K562 (cell line): Measurements from ENCODE around the gene WDR35. TPM values are rescaled to one million over a fixed set of nuclear protein-coding genes. Genes with fewer than 3 reads are reported as not detected.

Experiments used
- ATAC-seq: fragments of 200-7000 bp; cut with Tn5 transposase; 3 replicates; pipeline ENCODE4 v1.9.1; 2020; ENCODE audit warnings: moderate library complexity
- BruUV-seq: library from RNA; stranded (reverse); fragments of 400-500 nt; replicated peaks from 2 replicates; lab custom pipeline; 2021; lab: Mats Ljungman, UMichigan
- CTCF ChIA-PET: fragments of 300-600 bp; formaldehyde crosslinking; extraction: SDS; loops from one replicate; lab custom pipeline; 2021; ENCODE audit warnings: low intra/inter-chr PET ratio; lab: Yijun Ruan, JAX
- POLR2A ChIA-PET: fragments of 300-600, 350-650 bp; sonication (Branson Sonifier 250); formaldehyde crosslinking; extraction: SDS; loops from one replicate; lab custom pipeline; 2021; ENCODE audit warnings: antibody characterized with exemption, inconsistent platforms; lab: Yijun Ruan, JAX
- DNase-seq, 4 experiments: peaks; one replicate each; pipeline versions ENCODE4 v3.0.0 to v3.0.0-alpha.2; 2011 to 2018; ENCODE audit warnings: low spot score in 3 of 4, mixed read lengths in 3 of 4; ENCODE audit errors: extremely low read depth in 1 of 4
- FAIRE-seq: peaks from 2 replicates; lab custom pipeline; 2011; peaks lifted over from hg19 to GRCh38; lab: Jason Lieb, UNC
- H2AFZ ChIP-seq: 2 replicates; pipeline ENCODE4 v1.6.0; 2011; ENCODE audit warnings: low read depth, low read length, control low read depth, inconsistent platforms
- H3K27ac ChIP-seq: fragments of 200-600 bp; 3 replicates; pipeline ENCODE4 v1.8.0; 2011; ENCODE audit warnings: low read depth, mild to moderate bottlenecking, control low read depth, inconsistent platforms, low read length, moderate library complexity, mixed read lengths; ENCODE audit errors: extremely low read depth
- H3K27me3 ChIP-seq, 2 experiments: fragments of 300-600 bp in 1 of 2; 2 replicates in 1 of 2; 3 replicates in 1 of 2; pipeline versions ENCODE4 v1.6.0 to v1.8.0; 2011; ENCODE audit warnings: inconsistent platforms in 2 of 2, low read length in 2 of 2, mild to moderate bottlenecking in 1 of 2, mixed read lengths in 1 of 2, moderate library complexity in 1 of 2; ENCODE audit not compliant: control insufficient read depth in 2 of 2, insufficient read depth in 2 of 2
- H3K36me3 ChIP-seq: fragments of 300-600 bp; 3 replicates; pipeline ENCODE4 v1.8.0; 2011; ENCODE audit warnings: mild to moderate bottlenecking, low read length, inconsistent platforms; ENCODE audit not compliant: control insufficient read depth, insufficient read depth
- H3K4me1 ChIP-seq, 2 experiments: fragments of 200-600 bp in 1 of 2; replicated peaks in 1 of 2; 2 replicates in 1 of 2; 3 replicates in 1 of 2; pipeline versions ENCODE4 v1.5.1 to v1.8.0; 2011; ENCODE audit warnings: inconsistent platforms in 2 of 2, low read length in 2 of 2, mild to moderate bottlenecking in 1 of 2, mixed read lengths in 1 of 2, moderate library complexity in 1 of 2; ENCODE audit not compliant: control insufficient read depth in 2 of 2, insufficient read depth in 2 of 2
- H3K4me2 ChIP-seq: 2 replicates; pipeline ENCODE4 v1.6.1; 2011; ENCODE audit warnings: low read length, control low read depth, inconsistent platforms, mixed read lengths; ENCODE audit not compliant: insufficient read depth
- H3K4me3 ChIP-seq: fragments of 200-600 bp; sonication (generic), shearing (Covaris generic); 2 replicates; pipeline ENCODE4 v1.5.1; 2016; ENCODE audit warnings: control low read depth, inconsistent platforms
- H3K79me2 ChIP-seq: fragments of 200-600 bp; 3 replicates; pipeline ENCODE4 v1.8.0; 2011; ENCODE audit warnings: low read length, inconsistent platforms; ENCODE audit not compliant: control insufficient read depth, insufficient read depth
- H3K9ac ChIP-seq, 2 experiments: 2 replicates each; pipeline versions ENCODE4 v1.6.0 to v1.6.1; 2011; ENCODE audit warnings: low read depth in 2 of 2, low read length in 2 of 2, control low read depth in 1 of 2, inconsistent platforms in 1 of 2, mild to moderate bottlenecking in 1 of 2, mixed read lengths in 1 of 2; ENCODE audit not compliant: insufficient read depth in 1 of 2
- H3K9me1 ChIP-seq: one replicate; pipeline ENCODE4 v1.6.0; 2011; ENCODE audit warnings: inconsistent platforms, mild to moderate bottlenecking, low read length, moderate library complexity; ENCODE audit not compliant: control insufficient read depth, insufficient read depth
- H3K9me3 ChIP-seq: replicated peaks from 2 replicates; pipeline ENCODE4 v1.5.1; 2011; ENCODE audit warnings: low read depth, low read length, inconsistent platforms; ENCODE audit not compliant: control insufficient read depth, insufficient read depth
- H4K20me1 ChIP-seq: replicated peaks from 2 replicates; pipeline ENCODE4 v1.6.1; 2011; ENCODE audit warnings: low read length, inconsistent platforms, mixed read lengths; ENCODE audit not compliant: control insufficient read depth, insufficient read depth
- ATF1 ChIP-seq, 2 experiments: fragments of 450-650 bp in 1 of 2; IDR thresholded peaks; 2 replicates each; pipeline ENCODE4 v1.6.1; 2016; ENCODE audit warnings: missing compliant biosample characterization in 1 of 2, missing genetic modification characterization in 1 of 2
- CSDE1 ChIP-seq, 2 experiments: fragments of 450-650 bp; IDR thresholded peaks; 2 replicates each; pipeline ENCODE4 v1.6.1; 2016; ENCODE audit warnings: mild to moderate bottlenecking in 1 of 2
- EWSR1 ChIP-seq: fragments of 450-650 bp; IDR thresholded peaks from 2 replicates; pipeline ENCODE4 v1.6.1; 2018; ENCODE audit warnings: borderline replicate concordance, mild to moderate bottlenecking, low read depth, moderate library complexity; ENCODE audit not compliant: partially characterized antibody
- FIP1L1 ChIP-seq: fragments of 200-400 bp; formaldehyde crosslinking; IDR thresholded peaks from 2 replicates; pipeline ENCODE4 v1.6.1; 2018; ENCODE audit warnings: mild to moderate bottlenecking, low read depth, low read length; ENCODE audit not compliant: poor library complexity, severe bottlenecking
- FOXA3 ChIP-seq, 2 experiments: fragments of 450-650 bp in 1 of 2; sonication (generic) in 1 of 2; formaldehyde crosslinking; IDR thresholded peaks in 1 of 2; conservative IDR thresholded peaks in 1 of 2; 2 replicates each; pipeline versions ENCODE4 v1.4.0 to v1.8.0; 2020 to 2022; ENCODE audit warnings: mild to moderate bottlenecking in 2 of 2, missing genetic modification reagents in 1 of 2
- HDAC6 ChIP-seq: IDR thresholded peaks from 2 replicates; pipeline ENCODE4 v1.6.1; 2012; ENCODE audit warnings: low read depth, mild to moderate bottlenecking, control low read depth, inconsistent platforms, low read length, moderate library complexity
- SIX5 ChIP-seq, 2 experiments: IDR thresholded peaks; 2 replicates each; pipeline ENCODE4 v1.6.1; 2011; ENCODE audit warnings: low read length in 2 of 2, borderline replicate concordance in 1 of 2, low read depth in 1 of 2, mild to moderate bottlenecking in 1 of 2, moderate library complexity in 1 of 2; ENCODE audit not compliant: insufficient read depth in 1 of 2
- TRIM24 ChIP-seq, 2 experiments: fragments of 450-650 bp; IDR thresholded peaks; 2 replicates each; pipeline ENCODE4 v1.6.1; 2016
- ZNF311 ChIP-seq: fragments of 250-450 bp; sonication (Bioruptor Pico); IDR thresholded peaks from 2 replicates; pipeline ENCODE4 v1.4.0; 2020; ENCODE audit warnings: mild to moderate bottlenecking, moderate library complexity
- WGBS: fragments of 100-300 bp; shearing (Covaris generic); methylation state at CpG from one replicate; pipeline ENCODE4 v1.1.6; 2016; ENCODE audit warnings: low coverage, mixed read lengths; ENCODE audit not compliant: insufficient coverage; ENCODE audit errors: missing lambda C conversion rate; 5-methylcytosine and 5-hydroxymethylcytosine counted together
- in situ Hi-C: fragments of 300-500 bp; cut with MboI; formaldehyde crosslinking; loops from 4 replicates; pipeline ENCODE4 v1.15.0; 2018; ENCODE audit warnings: inconsistent platforms, mixed read lengths
- intact Hi-C: fragments of 100-400 bp; cut with micrococcal nuclease; formaldehyde crosslinking; loops from 2 replicates; pipeline ENCODE4 v1.14.2; 2022
- polyA plus RNA-seq, 8 experiments: library from polyadenylated mRNA; depleted of rRNA in 4 of 8; stranded (reverse) in 5 of 8; unstranded in 3 of 8; fragments of >200 nt; fragmentation: Nextera tagmentation in 2 of 8; fragmentation: Illumina TruSeq in 1 of 8; extraction: Ambion mirVana in 2 of 8; extraction: Trizol in 1 of 8; gene quantifications; 2 replicates each; pipeline versions ENCODE4 v1.2.1 to v1.2.3, GENCODE V29; 2011 to 2014; ENCODE audit warnings: inconsistent platforms in 1 of 8, missing spikeins in 1 of 8
- total RNA-seq, 7 experiments: library from RNA; depleted of rRNA in 6 of 7; stranded (reverse); fragments of >200 nt in 6 of 7; fragmentation: Illumina TruSeq in 2 of 7; extraction: Trizol in 2 of 7; gene quantifications; 2 replicates each; pipeline versions ENCODE4 v1.2.1 to v1.2.3, GENCODE V29; 2011 to 2021; ENCODE audit warnings: low replicate concordance in 1 of 7
- TF ChIP-seq, protein P1 (sequence below), 2 experiments: fragments of 450-650 bp; formaldehyde crosslinking in 1 of 2; IDR thresholded peaks; 2 replicates each; pipeline versions ENCODE4 v1.4.0 to v1.6.1; 2014 to 2020; ENCODE audit warnings: mild to moderate bottlenecking in 2 of 2, borderline replicate concordance in 1 of 2, low read depth in 1 of 2
- TF ChIP-seq, protein P2 (sequence below): fragments of 250-450 bp; sonication (Bioruptor Pico); IDR thresholded peaks from 2 replicates; pipeline ENCODE4 v1.4.0; 2020

The WDR35 gene
- total and polyA plus RNA-seq, 9 of the 15 experiments (the other 6 are each of a cell fraction or from before 2014, with no cell fraction given), result 3.3 to 13.1 (median 8.0) TPM

- intact Hi-C loops (no loop called here), in situ Hi-C loops (no loop called here)
- ChIA-PET POLR2A (interaction anchor here (0.6 kb wide), 2 partner anchors 32 to 364 kb away, joined by 3 to 4 read pairs; no protein-coding TSS in a partner anchor), CTCF (interaction anchor here (0.6 kb wide), 1 partner anchor 617 kb away, joined by 3 read pairs; no protein-coding TSS in a partner anchor)
- 46% methylated on average over 15 of the region's 15 CpGs for WGBS
- ATAC-seq (no peak), FAIRE-seq (no peak), DNase-seq (no peak)
- H3K27ac ChIP-seq, result no peak overlapping the region
- peaks cover 19 to 37% of the 10 kb centered on the region in 2 experiments for H3K27me3 ChIP-seq
- H3K36me3 ChIP-seq, result no peaks in the 10 kb centered on the region
- BruUV-seq, result no TSS peak
- H3K9me3 ChIP-seq, result 0 out of 2 replicates have a peak, but pooled peaks cover 2% of the 10 kb centered on the region
- H4K20me1 ChIP-seq, result no peaks in the 10 kb centered on the region
- no peak overlapping the region for H3K4me3 ChIP-seq
- no peaks in the 10 kb centered on the region for H3K9me1 ChIP-seq
- H3K4me2 ChIP-seq, result peak overlapping the region; percentile 13; the same call in 1 of the 2 replicates
- no peak overlapping the region for H3K9ac ChIP-seq
- H3K79me2 ChIP-seq, result no peaks in the 10 kb centered on the region
- peak overlapping the region; percentile 52; the same call in 1 of the 2 replicates for H2AFZ ChIP-seq
- peaks cover 0 to 11% of the 10 kb centered on the region in 2 experiments; a peak in 2 of 5 replicates for H3K4me1 ChIP-seq
- TF ChIP-seq SIX5 (IDR thresholded peaks at IDR 0.05; ENCODE audit: borderline replicate concordance in 1 of 2, insufficient read depth in 1 of 2, low read depth in 1 of 2, low read length in 2 of 2) (no peak), ATF1 (CRISPR knock-in tag; IDR thresholded peaks at IDR 0.05) (no peak), ATF1 (tag; IDR thresholded peaks at IDR 0.05) (no peak), TRIM24 (IDR thresholded peaks at IDR 0.05) (no peak), EWSR1 (no peak), FIP1L1 (no peak), HDAC6 (no peak), FOXA3 (CRISPR knock-in tag; conservative IDR thresholded peaks at IDR 0.05 in 1 of 2, IDR thresholded peaks at IDR 0.05 in 1 of 2) (no peak), ZNF311 (CRISPR knock-in tag) (no peak), CSDE1 (IDR thresholded peaks at IDR 0.05) (no peak)
- TF ChIP-seq, protein P1, sequence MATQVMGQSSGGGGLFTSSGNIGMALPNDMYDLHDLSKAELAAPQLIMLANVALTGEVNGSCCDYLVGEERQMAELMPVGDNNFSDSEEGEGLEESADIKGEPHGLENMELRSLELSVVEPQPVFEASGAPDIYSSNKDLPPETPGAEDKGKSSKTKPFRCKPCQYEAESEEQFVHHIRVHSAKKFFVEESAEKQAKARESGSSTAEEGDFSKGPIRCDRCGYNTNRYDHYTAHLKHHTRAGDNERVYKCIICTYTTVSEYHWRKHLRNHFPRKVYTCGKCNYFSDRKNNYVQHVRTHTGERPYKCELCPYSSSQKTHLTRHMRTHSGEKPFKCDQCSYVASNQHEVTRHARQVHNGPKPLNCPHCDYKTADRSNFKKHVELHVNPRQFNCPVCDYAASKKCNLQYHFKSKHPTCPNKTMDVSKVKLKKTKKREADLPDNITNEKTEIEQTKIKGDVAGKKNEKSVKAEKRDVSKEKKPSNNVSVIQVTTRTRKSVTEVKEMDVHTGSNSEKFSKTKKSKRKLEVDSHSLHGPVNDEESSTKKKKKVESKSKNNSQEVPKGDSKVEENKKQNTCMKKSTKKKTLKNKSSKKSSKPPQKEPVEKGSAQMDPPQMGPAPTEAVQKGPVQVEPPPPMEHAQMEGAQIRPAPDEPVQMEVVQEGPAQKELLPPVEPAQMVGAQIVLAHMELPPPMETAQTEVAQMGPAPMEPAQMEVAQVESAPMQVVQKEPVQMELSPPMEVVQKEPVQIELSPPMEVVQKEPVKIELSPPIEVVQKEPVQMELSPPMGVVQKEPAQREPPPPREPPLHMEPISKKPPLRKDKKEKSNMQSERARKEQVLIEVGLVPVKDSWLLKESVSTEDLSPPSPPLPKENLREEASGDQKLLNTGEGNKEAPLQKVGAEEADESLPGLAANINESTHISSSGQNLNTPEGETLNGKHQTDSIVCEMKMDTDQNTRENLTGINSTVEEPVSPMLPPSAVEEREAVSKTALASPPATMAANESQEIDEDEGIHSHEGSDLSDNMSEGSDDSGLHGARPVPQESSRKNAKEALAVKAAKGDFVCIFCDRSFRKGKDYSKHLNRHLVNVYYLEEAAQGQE (IDR thresholded peaks at IDR 0.05; ENCODE audit: borderline replicate concordance), result no peak
- TF ChIP-seq, protein P1 (CRISPR knock-in tag; IDR thresholded peaks at IDR 0.05; ENCODE audit: low read depth), result no peak
- TF ChIP-seq, protein P2, sequence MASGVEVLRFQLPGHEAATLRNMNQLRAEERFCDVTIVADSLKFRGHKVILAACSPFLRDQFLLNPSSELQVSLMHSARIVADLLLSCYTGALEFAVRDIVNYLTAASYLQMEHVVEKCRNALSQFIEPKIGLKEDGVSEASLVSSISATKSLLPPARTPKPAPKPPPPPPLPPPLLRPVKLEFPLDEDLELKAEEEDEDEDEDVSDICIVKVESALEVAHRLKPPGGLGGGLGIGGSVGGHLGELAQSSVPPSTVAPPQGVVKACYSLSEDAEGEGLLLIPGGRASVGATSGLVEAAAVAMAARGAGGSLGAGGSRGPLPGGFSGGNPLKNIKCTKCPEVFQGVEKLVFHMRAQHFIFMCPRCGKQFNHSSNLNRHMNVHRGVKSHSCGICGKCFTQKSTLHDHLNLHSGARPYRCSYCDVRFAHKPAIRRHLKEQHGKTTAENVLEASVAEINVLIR, result no peak
These were observed 23.4 kb upstream of the WDR35 start for GRCh38 chr2:20013126-20013849.
